GM12891 (cell line): ENCODE data around the gene NR1D1.
A peak's percentile ranks its signal among the peaks of the same experiment; 100 is the strongest.

Source experiments
- DNase-seq: peaks from one replicate; pipeline ENCODE4 v3.0.0; 2011; ENCODE audit warnings: low spot score; ENCODE audit not compliant: insufficient read length
- FAIRE-seq: peaks from 2 replicates; lab custom pipeline; 2011; peaks lifted over from hg19 to GRCh38; lab: Jason Lieb, UNC
- PAX5 ChIP-seq: IDR thresholded peaks from 2 replicates; pipeline ENCODE4 v1.6.1; 2011; ENCODE audit warnings: low read length, moderate library complexity, mild to moderate bottlenecking; ENCODE audit not compliant: insufficient read depth, severe bottlenecking
- POLR2A ChIP-seq: IDR thresholded peaks from 2 replicates; pipeline ENCODE4 v1.6.1; 2011; ENCODE audit warnings: low read depth, low read length, control low read depth
- POLR2AphosphoS5 ChIP-seq: IDR thresholded peaks from 2 replicates; pipeline ENCODE4 v1.6.1; 2011; ENCODE audit warnings: low read depth, low read length, control low read depth
- POU2F2 ChIP-seq: IDR thresholded peaks from 2 replicates; pipeline ENCODE4 v1.6.1; 2011; ENCODE audit warnings: low read depth, mild to moderate bottlenecking, control low read depth, low read length, moderate library complexity
- SPI1 ChIP-seq: IDR thresholded peaks from 2 replicates; pipeline ENCODE4 v1.6.1; 2011; ENCODE audit warnings: low read depth, low read length, control low read depth
- TAF1 ChIP-seq: IDR thresholded peaks from 2 replicates; pipeline ENCODE4 v1.6.1; 2011; ENCODE audit warnings: low read depth, low read length, control low read depth

NR1D1 gene

GRCh38 chr17:40075201-40075941, 25.0 kb downstream of the NR1D1 start:
- DNase-seq, result no peak
- FAIRE-seq, result peak; percentile 93
- TF ChIP-seq TAF1 (no peak), SPI1 (no peak), POLR2AphosphoS5 (no peak), PAX5 (no peak), POU2F2 (no peak), POLR2A (no peak)

- no peak for TF ChIP-seq SPI1
- no peak for TF ChIP-seq POU2F2
- TF ChIP-seq TAF1, result no peak
- no peak for TF ChIP-seq POLR2AphosphoS5
- TF ChIP-seq POLR2A, result no peak
- TF ChIP-seq PAX5, result no peak
- DNase-seq (no peak), FAIRE-seq (no peak)
Observed at GRCh38 chr17:40074871-40075200, 25.6 kb downstream of the NR1D1 start.

DNA sequence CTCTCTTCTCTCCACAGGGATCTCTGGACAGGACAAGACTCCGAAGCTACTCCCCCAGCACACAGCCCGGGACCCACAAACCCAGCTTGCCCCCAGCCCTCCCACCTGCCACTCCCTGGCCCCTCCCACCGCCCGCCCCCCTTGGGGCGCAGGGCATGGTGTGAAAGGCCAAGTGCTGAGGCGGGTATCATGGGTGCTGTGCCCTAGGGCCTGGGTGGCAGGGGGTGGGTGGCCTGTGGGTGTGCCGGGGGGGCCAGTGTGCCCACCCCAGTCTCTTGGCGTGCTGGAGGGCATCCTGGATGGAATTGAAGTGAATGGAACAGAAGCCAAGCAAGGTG, 26.2 kb downstream of the NR1D1 start:
- FAIRE-seq, result no peak
- no peak for DNase-seq
- TF ChIP-seq POLR2A, result no peak

DNA sequence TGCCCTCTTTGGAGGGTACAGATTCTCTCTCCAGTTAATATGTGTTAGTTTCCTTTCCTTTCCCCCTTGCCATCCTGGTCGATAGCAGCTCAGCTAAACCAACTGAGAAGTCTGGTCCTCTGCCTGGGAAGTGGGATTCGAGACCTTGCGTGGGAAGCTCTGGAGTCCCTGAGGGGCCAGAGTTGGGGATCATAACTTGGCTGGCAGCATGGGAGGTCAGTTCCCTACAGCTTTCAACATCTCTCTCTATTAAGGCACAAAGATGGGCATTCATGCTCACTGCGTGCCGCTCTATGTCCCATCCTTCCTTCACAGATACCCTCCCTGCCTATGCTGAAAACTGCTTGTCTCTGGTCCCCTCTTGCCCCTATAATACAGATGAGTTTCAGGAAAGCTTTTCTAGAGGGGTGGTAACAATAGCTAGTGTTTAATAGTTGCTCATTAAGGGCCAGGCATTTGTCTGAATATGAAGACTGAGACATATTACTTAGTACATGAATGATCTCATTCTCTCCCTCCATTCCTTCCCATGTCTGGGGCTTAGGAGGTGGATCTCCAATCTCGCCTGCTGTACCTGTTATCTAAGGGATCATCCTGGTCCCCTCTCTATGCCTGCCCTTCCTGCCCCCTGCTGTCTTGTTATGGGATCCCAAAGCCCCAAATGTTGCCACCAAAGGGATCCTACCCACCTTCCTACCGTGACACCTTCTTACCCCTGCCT, 26.8 kb downstream of the NR1D1 start:
- DNase-seq (no peak), FAIRE-seq (no peak)
- TF ChIP-seq PAX5, result no peak
- no peak for TF ChIP-seq POLR2A
- TF ChIP-seq POLR2AphosphoS5, result no peak
- TF ChIP-seq POU2F2, result no peak
- TF ChIP-seq TAF1, result no peak
- TF ChIP-seq SPI1, result no peak

DNA sequence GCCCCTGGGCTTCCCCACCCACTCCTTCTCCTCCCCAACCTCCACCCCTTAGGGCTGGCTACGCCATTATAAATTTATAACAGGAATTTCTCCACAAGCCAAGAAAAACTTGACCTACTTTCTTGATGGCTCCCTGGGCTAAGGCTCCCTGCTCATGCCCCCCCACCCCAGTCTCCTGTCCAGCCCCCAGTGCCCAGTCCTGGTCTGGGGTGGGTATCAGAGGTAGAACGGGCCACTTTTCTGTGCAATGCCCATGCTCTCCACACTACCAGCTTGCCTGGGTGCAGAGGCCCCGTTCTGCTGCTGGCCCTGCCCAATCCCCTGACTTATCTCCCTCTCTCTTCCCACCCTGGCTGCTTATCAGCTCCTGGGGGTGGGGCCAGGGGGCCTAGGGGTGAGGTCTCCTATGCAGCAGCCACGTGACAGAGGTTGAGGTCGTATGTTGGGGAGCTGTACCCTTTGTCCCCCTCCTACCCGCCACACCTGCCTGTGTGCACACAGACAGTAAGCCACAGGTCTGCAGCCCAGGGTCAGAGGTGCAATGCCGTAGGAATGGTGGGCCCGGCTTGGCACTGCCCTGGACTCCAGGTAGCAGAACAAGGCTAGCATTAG, 27.5 kb downstream of the NR1D1 start:
- FAIRE-seq, result no peak
- DNase-seq, result no peak
- TF ChIP-seq SPI1 (no peak), POLR2AphosphoS5 (no peak), POLR2A (no peak), PAX5 (no peak), TAF1 (no peak), POU2F2 (no peak)

DNA sequence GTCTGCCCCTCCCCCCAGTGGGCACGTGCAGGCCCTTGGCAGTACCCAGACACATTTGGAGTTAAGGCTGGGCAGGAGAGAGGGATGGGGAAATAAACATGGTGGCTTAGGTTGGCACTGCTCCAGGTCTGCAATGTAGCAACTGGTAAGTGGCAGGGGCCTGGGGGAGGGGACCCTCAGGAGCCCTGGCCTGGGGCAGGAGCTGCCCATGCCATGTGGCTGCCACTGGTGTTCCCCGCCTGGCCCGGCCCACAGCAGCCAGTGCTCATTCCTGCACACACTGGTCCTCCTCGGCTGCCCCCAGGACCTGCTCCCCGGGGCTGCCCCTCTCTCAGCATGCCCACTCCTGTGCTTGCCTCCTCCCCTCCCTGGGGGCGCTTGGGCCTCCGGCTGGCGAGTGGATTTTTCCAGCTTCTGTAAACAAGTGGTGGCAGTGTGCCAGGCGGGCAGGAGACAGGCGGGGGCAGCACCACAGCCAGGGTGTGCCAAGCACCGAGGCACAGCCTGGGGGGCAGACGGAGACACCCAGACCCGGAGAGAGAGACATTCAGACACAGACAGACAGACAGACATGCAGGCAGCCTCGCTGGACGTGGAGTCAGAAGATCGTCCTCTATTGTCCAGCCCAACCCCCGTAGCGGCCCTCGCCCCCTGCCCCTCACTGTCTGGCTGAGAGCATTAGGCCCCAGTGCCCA, 28.2 kb downstream of the NR1D1 start:
- FAIRE-seq, result no peak
- DNase-seq, result no peak
- TF ChIP-seq SPI1 (no peak), POU2F2 (no peak), TAF1 (no peak), POLR2AphosphoS5 (no peak), PAX5 (no peak), POLR2A (no peak)

GRCh38 chr17:40071313-40072039, 28.9 kb downstream of the NR1D1 start:
- FAIRE-seq (no peak), DNase-seq (no peak)
- TF ChIP-seq TAF1 (no peak), POLR2A (no peak), POLR2AphosphoS5 (no peak), PAX5 (no peak), POU2F2 (no peak), SPI1 (no peak)

GRCh38 chr17:40070709-40071312, 29.6 kb downstream of the NR1D1 start:
- FAIRE-seq (no peak), DNase-seq (no peak)
- no peak for TF ChIP-seq TAF1
- TF ChIP-seq SPI1, result no peak
- no peak for TF ChIP-seq POLR2A
- TF ChIP-seq PAX5, result no peak
- TF ChIP-seq POLR2AphosphoS5, result no peak
- TF ChIP-seq POU2F2, result no peak
